Neuron (in vitro differentiated cells): ENCODE results near the gene SEMA3A.

Source experiments
- H2AFZ ChIP-seq: one replicate; pipeline ENCODE4 v1.6.1; 2013; ENCODE audit warnings: low read depth, mild to moderate bottlenecking, inconsistent platforms, low read length, moderate library complexity
- H3K27me3 ChIP-seq: one replicate; pipeline ENCODE4 v1.6.1; 2013; ENCODE audit warnings: low read length; ENCODE audit not compliant: insufficient read depth
- H3K36me3 ChIP-seq: one replicate; pipeline ENCODE4 v1.6.1; 2013; ENCODE audit warnings: low read length; ENCODE audit not compliant: insufficient read depth
- H3K4me1 ChIP-seq: one replicate; pipeline ENCODE4 v1.6.1; 2013; ENCODE audit warnings: low read length; ENCODE audit not compliant: insufficient read depth
- H3K4me3 ChIP-seq: 2 replicates; pipeline ENCODE4 v1.5.1; 2013; ENCODE audit warnings: mild to moderate bottlenecking, low read length, moderate library complexity
- H3K9me3 ChIP-seq: one replicate; pipeline ENCODE4 v1.6.1; 2013; ENCODE audit warnings: low read length

The SEMA3A gene

DNA sequence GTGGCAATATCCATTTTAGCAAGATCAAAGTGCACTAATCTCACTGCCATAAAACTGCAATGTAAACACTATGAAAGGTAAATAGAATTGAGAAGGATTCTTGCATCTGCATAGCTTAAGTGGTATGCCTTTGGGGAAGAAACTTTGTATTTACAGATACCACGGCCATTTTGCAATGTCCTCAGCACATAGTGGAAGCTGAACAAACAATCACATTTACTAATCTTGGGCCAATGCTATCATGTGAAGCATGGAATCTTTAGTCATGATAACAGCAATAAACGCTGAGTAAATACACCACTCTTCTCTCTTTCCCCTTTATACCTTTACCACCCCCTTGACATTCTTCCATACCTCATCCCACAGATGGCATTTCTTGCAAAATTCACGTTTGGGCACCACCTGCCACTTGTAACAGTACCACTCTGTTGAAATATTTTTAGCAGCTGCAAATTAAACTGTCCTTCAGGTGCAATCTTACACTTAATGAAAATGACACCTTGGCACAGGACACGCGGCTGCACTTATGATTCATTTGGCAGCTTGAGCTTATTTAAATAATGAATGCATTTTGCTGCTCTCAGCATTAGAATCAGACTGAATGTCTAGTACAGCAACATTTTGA is 171.8 kb downstream of the SEMA3A start:
- Histone ChIP-seq H3K36me3 (peaks cover 7% of the 10 kb centered on the region), H2AFZ (no peak overlapping the region), H3K27me3 (no peaks in the 10 kb centered on the region), H3K9me3 (peaks cover 3% of the 10 kb centered on the region), H3K4me1 (peaks cover 14% of the 10 kb centered on the region), H3K4me3 (no peak overlapping the region)

DNA sequence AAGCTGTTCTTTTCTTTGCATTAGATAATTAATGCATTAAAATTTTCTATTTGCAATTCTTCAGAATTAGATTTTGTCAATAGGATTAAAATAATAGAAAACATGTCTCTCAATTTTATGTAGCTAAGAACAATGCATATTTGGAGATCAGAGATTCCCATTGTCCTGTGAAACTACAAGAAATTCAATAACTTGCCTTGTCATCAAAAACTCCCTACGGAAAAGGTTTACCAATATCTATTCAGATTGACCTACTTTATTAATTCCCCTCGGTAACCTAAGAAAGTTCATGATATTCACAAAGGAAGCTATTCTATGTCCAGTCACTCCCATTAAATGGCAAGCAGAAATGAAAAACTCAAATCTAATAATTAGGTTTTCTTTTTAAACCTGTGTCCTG is 172.6 kb downstream of the SEMA3A start:
- no peaks in the 10 kb centered on the region for H3K27me3 ChIP-seq
- no peak overlapping the region for H2AFZ ChIP-seq
- no peak overlapping the region for H3K4me3 ChIP-seq
- H3K4me1 ChIP-seq: peaks cover 21% of the 10 kb centered on the region
- peaks cover 3% of the 10 kb centered on the region for H3K9me3 ChIP-seq
- peaks cover 7% of the 10 kb centered on the region for H3K36me3 ChIP-seq

DNA sequence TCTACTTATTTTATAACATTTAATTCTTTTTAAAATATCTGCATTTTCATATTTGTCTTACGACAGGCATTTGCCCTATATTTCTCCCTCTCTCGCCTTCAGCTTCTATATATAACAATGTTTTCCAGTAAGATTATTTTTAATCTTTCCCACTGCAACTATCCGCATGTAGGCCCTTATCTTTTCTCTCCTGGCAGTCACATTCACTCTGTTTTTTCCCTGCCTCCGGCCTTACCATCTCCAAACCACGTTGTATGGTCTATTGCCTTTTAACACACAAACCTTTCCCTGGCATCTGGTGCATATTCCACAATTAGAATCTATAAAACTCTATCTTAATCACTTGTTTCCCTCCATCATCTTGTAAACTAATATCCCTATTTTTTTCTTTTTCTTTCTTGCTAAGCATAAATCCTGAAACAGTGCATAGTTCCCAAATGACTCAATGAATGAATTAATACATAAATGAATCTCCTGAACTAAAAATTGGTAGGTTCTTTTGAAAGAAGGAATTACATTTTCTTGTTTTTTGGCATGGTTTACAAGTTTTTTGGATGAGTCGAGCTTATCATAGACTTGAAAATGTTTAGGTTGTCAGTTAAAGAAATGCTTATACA is 173.2 kb downstream of the SEMA3A start:
- Histone ChIP-seq H3K4me3 (no peak overlapping the region), H3K36me3 (peaks cover 7% of the 10 kb centered on the region), H3K9me3 (peaks cover 3% of the 10 kb centered on the region), H2AFZ (no peak overlapping the region), H3K4me1 (peaks cover 21% of the 10 kb centered on the region), H3K27me3 (no peaks in the 10 kb centered on the region)

DNA sequence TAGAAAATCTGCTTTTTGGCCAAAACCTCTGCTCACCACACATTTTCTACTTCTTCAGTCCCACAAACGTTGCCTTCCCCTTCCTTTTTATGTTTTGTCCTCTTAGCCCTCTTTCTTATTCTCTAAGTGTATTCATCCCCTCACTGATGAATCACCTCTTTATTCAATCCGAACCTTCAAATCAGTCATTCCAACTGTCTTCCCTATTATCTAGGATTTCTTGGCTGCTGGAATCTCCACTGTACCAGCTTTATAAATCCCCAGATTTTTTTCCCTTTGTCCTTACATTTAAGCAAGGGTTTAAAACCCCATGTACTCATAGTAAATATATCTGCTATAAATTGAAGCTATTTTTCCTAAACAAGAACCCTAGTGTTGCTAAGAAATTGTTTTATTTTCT is 176.9 kb downstream of the SEMA3A start:
- no peak overlapping the region for H3K4me3 ChIP-seq
- H3K27me3 ChIP-seq: no peaks in the 10 kb centered on the region
- no peaks in the 10 kb centered on the region for H3K9me3 ChIP-seq
- peaks cover 9% of the 10 kb centered on the region for H3K36me3 ChIP-seq
- H3K4me1 ChIP-seq: peaks cover 12% of the 10 kb centered on the region
- no peak overlapping the region for H2AFZ ChIP-seq

DNA sequence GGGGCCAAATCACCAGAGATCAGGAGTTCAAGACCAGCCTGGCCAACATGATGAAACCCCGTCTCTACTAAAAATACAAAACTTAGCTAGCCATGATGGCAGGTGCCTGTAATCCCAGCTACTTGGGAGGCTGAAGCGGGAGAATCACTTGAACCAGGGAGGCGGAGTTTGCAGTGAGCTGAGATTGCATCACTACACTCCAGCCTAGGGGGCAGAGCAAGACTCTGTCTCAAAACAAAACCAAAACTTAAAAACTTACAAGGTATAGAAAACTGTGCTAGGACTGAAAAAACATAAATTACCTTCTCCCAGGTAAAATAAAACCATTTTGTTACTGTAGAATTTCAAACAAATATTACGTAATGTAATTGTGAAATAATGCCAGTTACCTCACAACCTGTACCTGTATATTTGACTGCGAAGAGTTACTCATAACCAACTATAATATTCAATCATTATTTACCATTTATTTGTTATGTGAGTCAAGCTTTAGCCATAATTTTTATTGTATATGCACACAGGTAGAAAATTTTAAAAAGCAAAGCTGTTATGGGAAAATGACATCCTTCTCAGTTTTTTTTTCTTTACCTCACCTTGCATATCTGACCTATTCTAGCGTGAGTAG is 180.9 kb downstream of the SEMA3A start:
- peaks cover 18% of the 10 kb centered on the region for H3K36me3 ChIP-seq
- H3K4me1 ChIP-seq: peaks cover 10% of the 10 kb centered on the region
- H2AFZ ChIP-seq: no peak overlapping the region
- H3K27me3 ChIP-seq: no peaks in the 10 kb centered on the region
- H3K9me3 ChIP-seq: no peaks in the 10 kb centered on the region
- H3K4me3 ChIP-seq: no peak overlapping the region

DNA sequence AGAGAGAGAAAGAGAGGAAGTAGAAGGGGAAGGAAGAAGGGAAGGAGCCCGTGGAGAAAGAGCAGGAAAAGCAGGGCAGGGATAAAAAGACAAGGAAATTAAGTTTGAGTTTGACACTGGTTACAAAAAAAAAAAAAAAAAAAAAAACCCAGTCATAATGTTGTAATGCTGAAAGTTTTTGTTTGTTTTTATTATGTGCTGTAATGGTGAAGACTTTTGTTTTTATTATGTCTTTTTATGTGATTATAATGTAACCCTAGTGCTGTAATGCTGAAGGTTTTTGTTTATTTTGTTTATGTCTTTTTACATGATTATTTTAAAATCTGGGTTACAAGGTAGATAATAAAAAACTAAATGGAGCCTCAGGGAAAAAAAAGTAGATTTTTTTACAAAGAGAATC is 184.8 kb downstream of the SEMA3A start:
- H3K4me1 ChIP-seq: no peaks in the 10 kb centered on the region
- peaks cover 39% of the 10 kb centered on the region for H3K36me3 ChIP-seq
- no peaks in the 10 kb centered on the region for H3K27me3 ChIP-seq
- H3K4me3 ChIP-seq: no peak overlapping the region
- no peaks in the 10 kb centered on the region for H3K9me3 ChIP-seq
- no peak overlapping the region for H2AFZ ChIP-seq

DNA sequence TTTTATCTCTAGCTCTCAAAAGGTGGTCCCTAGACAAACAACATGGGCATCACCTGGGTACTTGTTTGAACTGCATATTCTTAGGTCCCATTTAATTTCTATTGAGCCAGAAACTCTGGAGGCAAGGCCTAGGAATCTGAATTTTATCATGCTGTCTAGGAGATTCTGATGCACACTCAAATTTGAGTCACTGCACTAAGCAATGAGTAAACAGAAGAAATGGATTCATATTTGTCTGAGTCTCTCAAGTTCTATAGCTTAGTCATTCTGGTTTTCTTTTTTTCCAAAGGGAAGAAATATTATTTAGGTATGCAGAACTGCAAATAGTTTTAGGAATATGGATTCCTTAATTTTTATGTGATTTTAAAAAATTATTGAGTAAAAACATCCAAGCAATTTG is 185.5 kb downstream of the SEMA3A start:
- H3K4me1 ChIP-seq: no peaks in the 10 kb centered on the region
- no peak overlapping the region for H3K4me3 ChIP-seq
- H3K27me3 ChIP-seq: no peaks in the 10 kb centered on the region
- H3K36me3 ChIP-seq: peaks cover 40% of the 10 kb centered on the region
- no peaks in the 10 kb centered on the region for H3K9me3 ChIP-seq
- no peak overlapping the region for H2AFZ ChIP-seq

DNA sequence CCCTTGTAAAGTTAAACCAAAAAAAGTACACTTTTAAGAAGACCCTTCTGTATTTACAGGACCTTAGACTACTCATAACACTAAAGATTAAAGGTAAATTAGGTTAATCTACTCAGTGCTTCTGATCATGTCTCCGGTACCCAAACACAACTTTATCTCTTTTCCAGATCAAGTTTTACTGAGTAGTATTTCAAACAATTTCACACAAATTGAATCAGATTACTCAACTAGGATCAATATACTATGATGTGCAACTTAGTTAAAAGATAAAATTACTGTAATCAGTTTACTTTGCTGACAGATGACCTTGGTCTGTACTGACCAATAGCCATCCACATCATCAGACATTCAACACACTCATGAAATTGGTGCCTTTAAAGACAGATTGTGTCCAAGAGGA is 191.4 kb downstream of the SEMA3A start:
- peaks cover 50% of the 10 kb centered on the region for H3K36me3 ChIP-seq
- H3K4me3 ChIP-seq: no peak overlapping the region
- H2AFZ ChIP-seq: no peak overlapping the region

DNA sequence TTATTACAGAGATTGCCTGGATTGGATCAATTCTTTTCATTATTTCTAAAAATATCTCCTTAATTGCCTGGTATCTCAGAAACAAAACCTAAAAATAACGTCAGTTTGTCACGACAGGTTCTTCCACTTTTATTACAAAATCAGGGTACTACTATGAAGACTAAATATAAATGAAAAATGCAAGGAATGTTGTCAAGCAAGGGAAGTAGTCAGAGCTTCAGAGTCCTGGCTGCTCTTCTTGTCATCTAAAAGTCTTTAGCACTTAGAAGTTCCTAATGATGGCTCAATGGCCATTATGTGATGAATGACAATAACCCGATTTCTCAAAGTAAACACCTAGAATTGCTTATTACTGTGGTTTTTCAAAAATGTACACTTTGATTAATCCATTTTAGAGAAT is 192.2 kb downstream of the SEMA3A start:
- Histone ChIP-seq H3K36me3 (peaks cover 47% of the 10 kb centered on the region), H3K4me3 (no peak overlapping the region), H3K9me3 (no peaks in the 10 kb centered on the region), H2AFZ (no peak overlapping the region), H3K4me1 (no peaks in the 10 kb centered on the region), H3K27me3 (no peaks in the 10 kb centered on the region)

More for the DNA sequence above, 191.4 kb downstream of the SEMA3A start:
- H3K4me1 ChIP-seq: no peaks in the 10 kb centered on the region
- H3K9me3 ChIP-seq: no peaks in the 10 kb centered on the region
- H3K27me3 ChIP-seq: no peaks in the 10 kb centered on the region

DNA sequence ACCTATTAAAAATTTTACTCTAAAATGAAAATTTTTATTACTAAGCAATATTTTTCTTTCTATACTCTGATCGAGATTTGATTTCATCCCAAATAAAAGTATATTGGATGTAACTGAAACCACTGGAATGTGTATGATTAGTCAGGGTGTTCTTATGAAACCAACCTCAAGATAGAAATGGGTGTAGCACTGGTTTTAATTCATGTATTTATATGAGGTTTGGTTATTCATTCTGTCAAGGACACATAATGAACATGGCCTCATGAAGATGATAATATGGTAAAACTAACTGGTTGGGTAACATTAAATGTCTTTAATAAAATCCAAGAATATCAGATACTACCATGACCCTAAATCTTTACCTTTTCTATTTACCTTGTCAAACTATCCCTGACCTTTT is 197.7 kb downstream of the SEMA3A start:
- Histone ChIP-seq H3K36me3 (peaks cover 30% of the 10 kb centered on the region), H3K4me3 (no peak overlapping the region), H2AFZ (no peak overlapping the region), H3K27me3 (no peaks in the 10 kb centered on the region), H3K9me3 (no peaks in the 10 kb centered on the region), H3K4me1 (no peaks in the 10 kb centered on the region)

DNA sequence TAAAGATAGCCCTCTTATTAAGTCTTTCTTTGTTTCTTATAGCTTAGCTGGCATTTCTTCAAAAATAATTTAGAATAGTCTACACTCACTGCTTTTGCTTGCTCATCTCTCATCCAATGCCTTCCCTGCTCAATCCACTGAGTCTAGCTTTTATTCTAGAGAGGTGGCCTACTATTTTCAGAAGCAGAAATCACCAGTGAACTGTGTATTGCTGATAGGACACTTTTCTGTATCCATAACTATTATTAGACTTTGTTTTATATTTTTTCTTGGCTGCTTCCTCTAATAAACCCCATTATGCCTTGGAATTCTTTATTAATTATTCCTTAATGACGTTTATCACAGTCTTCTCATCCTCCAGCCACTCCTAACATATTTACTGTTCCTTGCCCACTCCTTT is 206.8 kb downstream of the SEMA3A start:
- no peaks in the 10 kb centered on the region for H3K9me3 ChIP-seq
- no peaks in the 10 kb centered on the region for H3K4me1 ChIP-seq
- no peaks in the 10 kb centered on the region for H3K27me3 ChIP-seq
- no peak overlapping the region for H3K4me3 ChIP-seq
- H3K36me3 ChIP-seq: peaks cover 17% of the 10 kb centered on the region
- no peak overlapping the region for H2AFZ ChIP-seq

DNA sequence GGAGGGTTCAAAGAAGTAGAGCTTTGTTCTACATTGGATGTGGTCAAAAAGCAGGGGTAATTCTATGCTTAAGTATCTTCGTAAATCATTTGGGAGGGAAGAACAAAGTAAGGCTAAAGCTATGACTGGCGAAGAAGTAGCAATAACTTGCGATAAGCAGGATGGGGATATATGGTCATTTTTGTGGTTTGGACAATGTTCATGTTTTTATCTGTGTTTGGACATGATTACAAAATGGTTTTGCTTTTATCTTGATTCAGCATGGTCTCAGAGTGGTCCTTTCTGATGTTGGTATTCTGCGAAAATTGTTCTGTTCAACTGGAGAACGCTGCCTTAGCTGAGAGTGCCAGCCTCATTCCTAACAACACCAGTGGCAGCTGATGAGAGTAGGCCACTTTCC is 208.8 kb downstream of the SEMA3A start:
- no peaks in the 10 kb centered on the region for H3K27me3 ChIP-seq
- H3K9me3 ChIP-seq: peaks cover 3% of the 10 kb centered on the region
- no peaks in the 10 kb centered on the region for H3K4me1 ChIP-seq
- H3K4me3 ChIP-seq: no peak overlapping the region
- peaks cover 21% of the 10 kb centered on the region for H3K36me3 ChIP-seq
- H2AFZ ChIP-seq: no peak overlapping the region

DNA sequence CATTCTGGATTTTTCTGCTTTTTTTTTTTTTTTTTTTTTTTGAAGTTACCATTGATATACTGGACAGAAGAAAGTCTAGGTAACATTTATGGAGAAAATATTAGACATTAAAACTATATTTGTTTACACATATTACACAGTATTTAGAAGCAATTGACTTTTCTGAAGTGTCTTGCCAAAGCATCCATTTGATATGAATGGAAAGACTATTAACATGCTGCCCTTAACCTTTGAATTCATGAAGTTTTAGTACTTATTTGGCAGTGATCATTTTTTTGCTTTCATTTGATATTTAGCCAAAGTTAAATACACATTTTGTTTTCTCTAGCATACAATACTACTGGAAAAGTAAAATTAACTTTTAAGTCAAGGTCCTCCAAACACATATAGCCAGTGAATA is 210.0 kb downstream of the SEMA3A start:
- Histone ChIP-seq H3K9me3 (peaks cover 3% of the 10 kb centered on the region), H3K4me3 (no peak overlapping the region), H3K4me1 (no peaks in the 10 kb centered on the region), H3K27me3 (no peaks in the 10 kb centered on the region), H3K36me3 (peaks cover 21% of the 10 kb centered on the region), H2AFZ (no peak overlapping the region)
